Endothelial cell of umbilical vein (primary cell): Measurements from ENCODE around the gene TP53BP1.

Experiments
- POLR2AphosphoS5 ChIP-seq: IDR thresholded peaks from 2 replicates; pipeline ENCODE4 v1.6.1; 2012; ENCODE audit warnings: low read depth, mild to moderate bottlenecking, control low read depth, low read length, moderate library complexity; ENCODE audit not compliant: insufficient read depth
- TF ChIP-seq, protein P1 (sequence below), 2 donors: IDR thresholded peaks; 1 replicate in 1 of 2; 2 replicates in 1 of 2; pipeline ENCODE4 v1.5.1; 2011; ENCODE audit warnings: low read length in 2 of 2, mild to moderate bottlenecking in 2 of 2, moderate library complexity in 2 of 2, control low read depth in 1 of 2, inconsistent platforms in 1 of 2, low read depth in 1 of 2; ENCODE audit not compliant: insufficient read depth in 1 of 2; ENCODE audit errors: extremely low read depth in 1 of 2

DNA sequence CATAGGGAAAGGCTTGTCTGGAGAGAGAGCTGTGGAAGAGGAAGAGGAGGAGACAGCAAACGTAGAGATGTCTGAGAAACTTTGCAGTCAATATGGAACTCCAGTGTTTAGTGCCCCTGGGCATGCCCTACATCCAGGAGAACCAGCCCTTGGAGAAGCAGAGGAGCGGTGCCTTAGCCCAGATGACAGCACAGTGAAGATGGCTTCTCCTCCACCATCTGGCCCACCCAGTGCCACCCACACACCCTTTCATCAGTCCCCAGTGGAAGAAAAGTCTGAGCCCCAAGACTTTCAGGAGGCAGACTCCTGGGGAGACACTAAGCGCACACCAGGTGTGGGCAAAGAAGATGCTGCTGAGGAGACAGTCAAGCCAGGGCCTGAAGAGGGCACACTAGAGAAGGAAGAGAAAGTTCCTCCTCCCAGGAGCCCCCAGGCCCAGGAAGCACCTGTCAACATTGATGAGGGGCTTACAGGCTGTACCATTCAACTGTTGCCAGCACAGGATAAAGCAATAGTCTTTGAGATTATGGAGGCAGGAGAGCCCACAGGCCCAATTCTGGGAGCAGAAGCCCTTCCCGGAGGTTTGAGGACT lies 31.4 kb upstream of the TP53BP1 start:
- TF ChIP-seq, protein P1, sequence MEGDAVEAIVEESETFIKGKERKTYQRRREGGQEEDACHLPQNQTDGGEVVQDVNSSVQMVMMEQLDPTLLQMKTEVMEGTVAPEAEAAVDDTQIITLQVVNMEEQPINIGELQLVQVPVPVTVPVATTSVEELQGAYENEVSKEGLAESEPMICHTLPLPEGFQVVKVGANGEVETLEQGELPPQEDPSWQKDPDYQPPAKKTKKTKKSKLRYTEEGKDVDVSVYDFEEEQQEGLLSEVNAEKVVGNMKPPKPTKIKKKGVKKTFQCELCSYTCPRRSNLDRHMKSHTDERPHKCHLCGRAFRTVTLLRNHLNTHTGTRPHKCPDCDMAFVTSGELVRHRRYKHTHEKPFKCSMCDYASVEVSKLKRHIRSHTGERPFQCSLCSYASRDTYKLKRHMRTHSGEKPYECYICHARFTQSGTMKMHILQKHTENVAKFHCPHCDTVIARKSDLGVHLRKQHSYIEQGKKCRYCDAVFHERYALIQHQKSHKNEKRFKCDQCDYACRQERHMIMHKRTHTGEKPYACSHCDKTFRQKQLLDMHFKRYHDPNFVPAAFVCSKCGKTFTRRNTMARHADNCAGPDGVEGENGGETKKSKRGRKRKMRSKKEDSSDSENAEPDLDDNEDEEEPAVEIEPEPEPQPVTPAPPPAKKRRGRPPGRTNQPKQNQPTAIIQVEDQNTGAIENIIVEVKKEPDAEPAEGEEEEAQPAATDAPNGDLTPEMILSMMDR (IDR thresholded peaks at IDR 0.05; ENCODE audit: extremely low read depth in 1 of 2, insufficient read depth in 1 of 2, low read depth in 1 of 2, low read length in 2 of 2), result no peak
- TF ChIP-seq POLR2AphosphoS5, result no peak
